Measurements from ENCODE around the gene SIGLEC7. TPM values are rescaled to one million over a fixed set of nuclear protein-coding genes. Genes with fewer than 3 reads are reported as not detected.
"Not testable (repeated sequence)": the region's sequence is repeated elsewhere in the genome, so short reads cannot be mapped to it uniquely, and the experiment has no call there.

The SIGLEC7 gene
- total RNA-seq, 3 donors from 2014 or later = 0.16 TPM; not detected in 2

GRCh38 chr19:51159656-51160055 is 17.6 kb downstream of the SIGLEC7 start:
- H3K4me1 Mint-ChIP-seq (ENCODE audit: low read depth) = peaks cover 6% of the 10 kb centered on the region
- no peak for DNase-seq
- no peak overlapping the region for H3K4me3 Mint-ChIP-seq
- peaks cover 4% of the 10 kb centered on the region for H3K27me3 Mint-ChIP-seq (ENCODE audit: low read depth)
- H3K9me3 Mint-ChIP-seq = no peaks in the 10 kb centered on the region
- ATAC-seq = no peak
- no peaks in the 10 kb centered on the region for H3K36me3 Mint-ChIP-seq (ENCODE audit: insufficient read depth)

DNA sequence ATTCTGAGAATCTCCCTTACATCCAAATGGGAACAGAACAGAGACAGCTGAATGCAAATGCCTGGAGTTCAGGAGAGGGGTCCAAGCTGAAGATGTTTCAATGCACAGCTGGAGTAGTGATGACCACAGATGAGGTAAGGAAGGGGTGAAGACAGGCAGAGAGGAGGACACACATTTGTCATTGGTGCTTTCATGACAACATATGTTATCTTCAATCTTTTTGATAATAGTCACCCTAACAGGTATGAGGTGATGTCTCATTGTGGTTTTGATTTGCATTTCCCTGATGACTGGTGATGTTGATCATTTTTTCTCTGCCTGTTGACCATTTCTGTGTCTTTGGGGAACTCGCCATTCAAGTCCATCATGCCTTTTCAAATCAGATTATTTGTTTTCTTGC is 19.2 kb downstream of the SIGLEC7 start:
- DNase-seq (no peak), ATAC-seq (peak; percentile 43 to 58)
- H3K4me1 Mint-ChIP-seq (ENCODE audit: low read depth) = peaks cover 6% of the 10 kb centered on the region
- H3K36me3 Mint-ChIP-seq (ENCODE audit: insufficient read depth) = no peaks in the 10 kb centered on the region
- H3K9me3 Mint-ChIP-seq = no peaks in the 10 kb centered on the region
- no peak overlapping the region for H3K4me3 Mint-ChIP-seq
- no peaks in the 10 kb centered on the region for H3K27me3 Mint-ChIP-seq (ENCODE audit: low read depth)

GRCh38 chr19:51161867-51162496 is 19.9 kb downstream of the SIGLEC7 start:
- Mint-ChIP-seq H3K9me3 (no peaks in the 10 kb centered on the region), H3K36me3 (ENCODE audit: insufficient read depth) (no peaks in the 10 kb centered on the region), H3K4me3 (no peak overlapping the region), H3K27me3 (ENCODE audit: low read depth) (no peaks in the 10 kb centered on the region), H3K4me1 (ENCODE audit: low read depth) (peaks cover 9% of the 10 kb centered on the region)
- no peak for DNase-seq
- ATAC-seq = no peak

- Mint-ChIP-seq H3K27me3 (ENCODE audit: low read depth) (no peaks in the 10 kb centered on the region), H3K4me1 (ENCODE audit: low read depth) (peaks cover 21% of the 10 kb centered on the region), H3K4me3 (no peak overlapping the region), H3K36me3 (ENCODE audit: insufficient read depth) (no peaks in the 10 kb centered on the region), H3K9me3 (no peaks in the 10 kb centered on the region)
- ATAC-seq (no peak), DNase-seq (no peak)
Observed at GRCh38 chr19:51163257-51163656, 21.2 kb downstream of the SIGLEC7 start.

GRCh38 chr19:51164215-51164614 is 22.1 kb downstream of the SIGLEC7 start:
- H3K4me1 Mint-ChIP-seq (ENCODE audit: low read depth) = peaks cover 17% of the 10 kb centered on the region
- DNase-seq (no peak), ATAC-seq (no peak)
- H3K36me3 Mint-ChIP-seq (ENCODE audit: insufficient read depth) = no peaks in the 10 kb centered on the region
- H3K9me3 Mint-ChIP-seq = no peaks in the 10 kb centered on the region
- no peaks in the 10 kb centered on the region for H3K27me3 Mint-ChIP-seq (ENCODE audit: low read depth)
- no peak overlapping the region for H3K4me3 Mint-ChIP-seq

GRCh38 chr19:51166846-51167490 is 24.9 kb downstream of the SIGLEC7 start:
- ATAC-seq (peak; percentile 37 to 52), DNase-seq (no peak)
- Mint-ChIP-seq H3K27me3 (ENCODE audit: low read depth) (peaks cover 3% of the 10 kb centered on the region), H3K9me3 (no peaks in the 10 kb centered on the region), H3K4me3 (peak overlapping the region; percentile 56), H3K36me3 (ENCODE audit: insufficient read depth) (no peaks in the 10 kb centered on the region), H3K4me1 (ENCODE audit: low read depth) (peaks cover 18% of the 10 kb centered on the region)

DNA sequence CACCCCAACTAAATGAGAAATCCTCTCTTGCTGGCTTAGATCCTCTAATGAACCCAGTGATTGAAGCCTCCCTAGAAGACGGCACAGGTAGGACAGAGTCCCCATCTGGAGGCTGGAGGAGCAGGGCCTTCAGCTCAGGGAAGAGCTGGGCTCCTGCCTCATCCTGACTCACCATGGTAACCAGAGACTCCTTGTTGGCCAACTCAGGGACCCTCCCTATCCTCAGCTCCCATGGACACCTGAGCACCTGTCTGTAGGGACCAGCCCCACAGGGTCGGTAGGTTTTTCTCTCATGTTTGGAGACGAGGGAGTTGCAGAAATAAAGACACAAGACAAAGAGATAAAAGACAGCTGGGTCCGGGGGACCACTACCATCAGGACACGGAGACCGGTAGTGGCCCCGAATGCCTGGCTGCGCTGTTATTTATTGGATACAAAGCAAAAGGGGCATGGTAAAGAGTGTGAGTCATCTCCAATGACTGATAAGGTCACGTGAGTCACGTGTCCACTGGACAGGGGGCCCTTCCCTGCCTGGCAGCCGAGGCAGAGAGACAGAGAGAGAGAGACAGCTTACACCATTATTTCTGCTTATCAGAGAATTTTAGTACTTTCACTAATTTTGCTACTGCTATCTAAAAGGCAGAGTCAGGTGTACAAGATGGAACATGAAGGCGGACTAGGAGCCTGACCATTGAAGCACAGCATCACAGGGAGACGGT is 26.6 kb downstream of the SIGLEC7 start:
- peaks cover 3% of the 10 kb centered on the region for H3K27me3 Mint-ChIP-seq (ENCODE audit: low read depth)
- ATAC-seq (no peak), DNase-seq (no peak)
- H3K4me3 Mint-ChIP-seq = no peak overlapping the region
- peaks cover 18% of the 10 kb centered on the region for H3K4me1 Mint-ChIP-seq (ENCODE audit: low read depth)
- no peaks in the 10 kb centered on the region for H3K9me3 Mint-ChIP-seq
- H3K36me3 Mint-ChIP-seq (ENCODE audit: insufficient read depth) = no peaks in the 10 kb centered on the region

DNA sequence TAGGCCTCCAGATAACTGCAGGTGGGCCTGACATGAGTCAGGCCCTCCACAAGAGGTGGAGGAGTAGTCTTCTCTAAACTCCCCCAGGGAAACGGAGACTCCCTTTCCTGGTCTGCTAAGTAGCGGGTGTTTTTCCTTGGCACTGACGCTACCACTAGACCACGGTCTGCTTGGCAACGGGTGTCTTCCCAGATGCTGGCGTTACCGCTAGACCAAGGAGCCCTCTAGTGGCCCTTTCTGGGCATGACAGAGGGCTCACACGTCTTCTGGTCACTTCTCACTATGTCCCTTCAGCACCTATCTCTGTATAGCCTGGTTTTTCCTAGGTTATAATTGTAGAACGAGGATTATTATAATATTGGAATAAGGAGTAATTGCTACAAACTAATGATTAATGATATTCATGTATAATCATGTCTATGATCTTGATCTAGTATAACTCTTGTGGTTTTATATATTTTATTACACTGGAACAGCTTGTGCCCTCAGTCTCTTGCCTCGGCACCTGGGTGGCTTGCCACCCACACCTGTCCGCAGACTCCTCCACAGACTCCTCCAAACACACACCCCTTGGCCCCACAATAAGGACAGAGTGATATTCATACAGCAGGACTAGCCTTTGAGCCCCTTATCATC is 27.3 kb downstream of the SIGLEC7 start:
- H3K4me1 Mint-ChIP-seq (ENCODE audit: low read depth) = peaks cover 18% of the 10 kb centered on the region
- H3K9me3 Mint-ChIP-seq = not testable (repeated sequence)

GRCh38 chr19:51172223-51172622 is 30.1 kb downstream of the SIGLEC7 start:
- Mint-ChIP-seq H3K27me3 (ENCODE audit: low read depth) (peaks cover 3% of the 10 kb centered on the region), H3K4me3 (no peak overlapping the region), H3K36me3 (ENCODE audit: insufficient read depth) (no peaks in the 10 kb centered on the region), H3K4me1 (ENCODE audit: low read depth) (peaks cover 12% of the 10 kb centered on the region), H3K9me3 (no peaks in the 10 kb centered on the region)
- ATAC-seq (no peak), DNase-seq (no peak)

More for the DNA sequence above, 27.3 kb downstream of the SIGLEC7 start:
- not testable (repeated sequence) for H3K4me3 Mint-ChIP-seq; H3K27me3 Mint-ChIP-seq (ENCODE audit: low read depth); H3K36me3 Mint-ChIP-seq (ENCODE audit: insufficient read depth); ATAC-seq
- peak; percentile 61 for DNase-seq

GRCh38 chr19:51173681-51174080 is 31.6 kb downstream of the SIGLEC7 start:
- peaks cover 3% of the 10 kb centered on the region for H3K27me3 Mint-ChIP-seq (ENCODE audit: low read depth)
- peaks cover 3% of the 10 kb centered on the region for H3K4me1 Mint-ChIP-seq (ENCODE audit: low read depth)
- no peaks in the 10 kb centered on the region for H3K36me3 Mint-ChIP-seq (ENCODE audit: insufficient read depth)
- no peaks in the 10 kb centered on the region for H3K9me3 Mint-ChIP-seq
- DNase-seq (no peak), ATAC-seq (no peak)
- H3K4me3 Mint-ChIP-seq = no peak overlapping the region

DNA sequence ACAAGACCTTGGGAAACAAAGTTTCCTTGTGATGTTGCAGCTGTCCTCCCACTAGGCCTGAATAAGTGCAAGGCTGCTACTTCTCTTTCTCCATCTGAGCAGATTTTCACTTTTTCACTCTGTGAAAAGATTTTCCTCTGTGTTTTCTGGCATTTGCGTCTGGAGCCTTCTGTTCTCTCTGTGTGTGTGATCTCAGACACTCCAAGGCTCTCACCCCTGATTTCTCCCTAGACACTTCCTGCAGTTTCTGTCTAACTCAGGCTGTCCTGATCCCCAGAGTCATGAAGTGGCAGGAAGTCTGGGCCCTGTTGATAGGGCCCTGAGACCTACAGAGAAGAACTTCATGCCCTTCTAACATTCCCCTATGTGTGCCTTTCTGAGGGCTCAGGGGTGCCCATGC is 37.2 kb downstream of the SIGLEC7 start:
- no peaks in the 10 kb centered on the region for H3K9me3 Mint-ChIP-seq
- H3K4me3 Mint-ChIP-seq = no peak overlapping the region
- no peaks in the 10 kb centered on the region for H3K36me3 Mint-ChIP-seq (ENCODE audit: insufficient read depth)
- peaks cover 9% of the 10 kb centered on the region for H3K27me3 Mint-ChIP-seq (ENCODE audit: low read depth)
- ATAC-seq = no peak
- H3K4me1 Mint-ChIP-seq (ENCODE audit: low read depth) = no peaks in the 10 kb centered on the region
- no peak for DNase-seq

DNA sequence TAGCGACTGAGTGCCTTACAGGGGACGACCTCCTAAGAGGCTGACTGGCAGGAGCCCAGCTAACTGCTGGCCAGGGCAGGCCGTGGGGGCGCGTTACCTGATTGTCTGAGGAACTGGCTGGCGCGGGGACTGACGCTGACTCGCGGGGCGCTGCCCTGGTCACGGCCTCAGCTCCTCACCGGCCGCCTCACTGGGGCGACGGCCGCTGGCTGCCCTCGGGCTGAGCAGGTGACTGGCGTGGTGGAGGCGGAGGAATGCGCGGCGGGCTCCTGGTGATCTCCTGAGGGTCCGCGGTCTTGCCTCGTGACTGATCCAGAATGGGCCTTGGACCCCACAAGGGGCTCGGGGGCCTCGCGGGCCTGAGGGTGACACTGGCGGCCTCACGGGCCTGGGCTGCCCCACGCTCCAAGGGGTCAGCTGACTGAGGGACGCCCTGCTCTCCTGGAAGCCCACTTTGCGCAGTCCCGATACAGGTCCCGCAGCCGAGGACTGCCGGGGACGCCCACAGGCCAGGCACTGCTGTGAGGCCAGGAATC is 39.3 kb downstream of the SIGLEC7 start:
- H3K27me3 Mint-ChIP-seq (ENCODE audit: low read depth) = peaks cover 25% of the 10 kb centered on the region
- no peaks in the 10 kb centered on the region for H3K36me3 Mint-ChIP-seq (ENCODE audit: insufficient read depth)

DNA sequence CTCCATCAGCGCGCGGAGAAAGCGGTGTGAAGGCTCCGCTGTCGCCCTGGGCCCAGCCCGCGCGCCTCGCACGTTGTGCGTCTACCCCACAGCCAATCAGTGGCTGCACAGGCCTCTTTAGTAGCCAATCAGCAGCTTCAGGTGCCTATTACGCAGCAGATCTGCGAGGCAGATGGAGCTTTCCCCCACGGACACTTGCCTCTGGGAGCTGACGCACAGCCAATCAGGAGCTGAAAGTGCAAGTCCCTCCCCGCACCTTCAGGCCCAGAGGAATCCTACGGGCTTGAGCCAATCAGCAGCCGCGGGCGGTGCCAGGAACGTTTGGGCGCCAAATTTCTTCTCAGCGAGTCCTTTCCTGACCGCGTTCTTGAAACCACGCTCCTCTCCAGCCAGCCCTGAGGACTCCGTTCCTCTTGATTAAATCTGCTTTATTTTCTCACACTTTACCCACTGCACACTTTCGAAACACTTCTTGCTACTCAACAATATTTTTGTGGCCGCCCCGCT is 39.9 kb downstream of the SIGLEC7 start:
- Mint-ChIP-seq H3K4me1 (ENCODE audit: low read depth) (no peaks in the 10 kb centered on the region), H3K9me3 (no peaks in the 10 kb centered on the region), H3K27me3 (ENCODE audit: low read depth) (peaks cover 25% of the 10 kb centered on the region), H3K4me3 (no peak overlapping the region), H3K36me3 (ENCODE audit: insufficient read depth) (no peaks in the 10 kb centered on the region)
- DNase-seq = no peak
- peak in 1 of 2 donors; percentile 33 for ATAC-seq

More for the DNA sequence above, 39.3 kb downstream of the SIGLEC7 start:
- ATAC-seq (no peak), DNase-seq (no peak)
- Mint-ChIP-seq H3K9me3 (no peaks in the 10 kb centered on the region), H3K4me3 (no peak overlapping the region), H3K4me1 (ENCODE audit: low read depth) (no peaks in the 10 kb centered on the region)

- no peaks in the 10 kb centered on the region for H3K9me3 Mint-ChIP-seq
- no peak overlapping the region for H3K4me3 Mint-ChIP-seq
- ATAC-seq (no peak), DNase-seq (no peak)
- H3K36me3 Mint-ChIP-seq (ENCODE audit: insufficient read depth) = no peaks in the 10 kb centered on the region
- H3K4me1 Mint-ChIP-seq (ENCODE audit: low read depth) = no peaks in the 10 kb centered on the region
- peaks cover 28% of the 10 kb centered on the region for H3K27me3 Mint-ChIP-seq (ENCODE audit: low read depth)
Observed at GRCh38 chr19:51183629-51184028, 41.5 kb downstream of the SIGLEC7 start.

Measured in activated T-cell treated with anti-CD3 and anti-CD28 coated beads, Interleukin-2, amount 50 U/mL, for 4 hours (primary cell).